HCT116 (cell line): ENCODE results near the gene MYO10. TPM values are rescaled to one million over a fixed set of nuclear protein-coding genes. Genes with fewer than 3 reads are reported as not detected.

ENCODE experiments used
- ATAC-seq: fragments of 200-7000 bp; cut with Tn5 transposase; 2 replicates; pipeline ENCODE4 v1.9.1; 2020; ENCODE audit warnings: mild to moderate bottlenecking, moderate library complexity
- BruUV-seq: library from RNA; stranded (reverse); fragments of 400-500 nt; replicated peaks from 2 replicates; lab custom pipeline; 2021; lab: Mats Ljungman, UMichigan
- CTCF ChIA-PET: fragments of 300-600 bp; sonication (Branson Sonifier 250); formaldehyde crosslinking; loops from one replicate; lab custom pipeline; 2021; ENCODE audit warnings: antibody characterized with exemption; lab: Charles Lee
- POLR2A ChIA-PET: fragments of 300-600, 350-600 bp; sonication (Branson Sonifier 250); formaldehyde crosslinking; loops from one replicate; lab custom pipeline; 2021; ENCODE audit warnings: antibody characterized with exemption; lab: Charles Lee
- RAD21 ChIA-PET, 2 experiments: fragments of 300-600 bp; sonication (Branson Sonifier 250); formaldehyde crosslinking; loops; one replicate each; lab custom pipeline; 2023; ENCODE audit warnings: low total read pairs in 2 of 2; ENCODE audit not compliant: uncharacterized antibody in 2 of 2, unreplicated experiment in 2 of 2, low non-redundant PET in 1 of 2; lab: Charles Lee
- DNase-seq: peaks from one replicate; pipeline ENCODE4 v3.0.0-alpha.2; 2010; ENCODE audit warnings: low read depth, low spot score
- H2AFZ ChIP-seq: fragments of 200-600 bp; shearing (Covaris generic), sonication (generic); 2 replicates; pipeline ENCODE4 v1.6.1; 2017; ENCODE audit warnings: low read depth, mixed run types, mixed read lengths, antibody characterized with exemption, low read length; ENCODE audit not compliant: poor library complexity, severe bottlenecking
- H3K27ac ChIP-seq: 2 replicates; pipeline ENCODE4 v1.5.1; 2012; ENCODE audit warnings: low read depth, low read length
- H3K27me3 ChIP-seq: fragments of 200-600 bp; sonication (generic); 2 replicates; pipeline ENCODE4 v1.6.1; 2016; ENCODE audit warnings: mixed run types, low read length, mixed read lengths; ENCODE audit not compliant: insufficient read depth
- H3K36me3 ChIP-seq, 2 experiments: fragments of 200-500 bp in 1 of 2; fragments of 200-600 bp in 1 of 2; sonication (Bioruptor generic) in 1 of 2; sonication (generic) in 1 of 2; 2 replicates each; pipeline versions ENCODE4 v1.5.1 to v1.6.1; 2014 to 2016; ENCODE audit warnings: low read length in 2 of 2, inconsistent platforms in 1 of 2, mixed read lengths in 1 of 2, mixed run types in 1 of 2; ENCODE audit not compliant: insufficient read depth in 2 of 2, control insufficient read depth in 1 of 2
- H3K4me1 ChIP-seq, 2 experiments: fragments of 200-600 bp in 1 of 2; sonication (generic) in 1 of 2; 2 replicates each; pipeline versions ENCODE4 v1.5.1 to v1.6.1; 2012 to 2017; ENCODE audit warnings: low read length in 2 of 2, inconsistent platforms in 1 of 2, mild to moderate bottlenecking in 1 of 2, mixed read lengths in 1 of 2, mixed run types in 1 of 2, moderate library complexity in 1 of 2; ENCODE audit not compliant: insufficient read depth in 2 of 2, control insufficient read depth in 1 of 2
- H3K4me2 ChIP-seq: fragments of 200-600 bp; sonication (generic); 2 replicates; pipeline ENCODE4 v1.6.1; 2017; ENCODE audit warnings: mixed run types, low read length, mixed read lengths
- H3K4me3 ChIP-seq, 2 experiments: fragments of 200-600 bp in 1 of 2; sonication (generic) in 1 of 2; replicated peaks in 1 of 2; 2 replicates each; pipeline ENCODE4 v1.5.1; 2011 to 2016; ENCODE audit warnings: low read length in 2 of 2, control low read depth in 1 of 2, low read depth in 1 of 2, mild to moderate bottlenecking in 1 of 2, mixed read lengths in 1 of 2, mixed run types in 1 of 2
- H3K79me2 ChIP-seq: fragments of 200-600 bp; sonication (generic); 2 replicates; pipeline ENCODE4 v1.6.1; 2017; ENCODE audit warnings: mild to moderate bottlenecking, mixed run types, low read length, moderate library complexity, mixed read lengths; ENCODE audit not compliant: insufficient read depth
- H3K9ac ChIP-seq: fragments of 200-600 bp; sonication (generic); 2 replicates; pipeline ENCODE4 v1.6.1; 2016; ENCODE audit warnings: low read length, mixed read lengths
- H3K9me2 ChIP-seq: fragments of 200-600 bp; sonication (generic), shearing (Covaris generic); 2 replicates; pipeline ENCODE4 v1.6.1; 2017; ENCODE audit warnings: mixed run types, mild to moderate bottlenecking, moderate library complexity; ENCODE audit not compliant: insufficient read depth
- H3K9me3 ChIP-seq, 2 experiments: fragments of 200-500 bp in 1 of 2; fragments of 200-600 bp in 1 of 2; sonication (Bioruptor generic) in 1 of 2; sonication (generic) in 1 of 2; 2 replicates each; pipeline ENCODE4 v1.6.1; 2014 to 2017; ENCODE audit warnings: low read length in 2 of 2, mixed read lengths in 2 of 2, inconsistent platforms in 1 of 2, low read depth in 1 of 2, mild to moderate bottlenecking in 1 of 2, mixed run types in 1 of 2, moderate library complexity in 1 of 2; ENCODE audit not compliant: control insufficient read depth in 1 of 2, insufficient read depth in 1 of 2
- H4K20me1 ChIP-seq: fragments of 200-600 bp; sonication (generic), shearing (Covaris generic); 2 replicates; pipeline ENCODE4 v1.6.1; 2017; ENCODE audit warnings: mixed run types, mild to moderate bottlenecking, moderate library complexity; ENCODE audit not compliant: insufficient read depth
- CBX3 ChIP-seq: IDR thresholded peaks from 2 replicates; pipeline ENCODE4 v1.6.1; 2012; ENCODE audit warnings: low read depth
- CEBPB ChIP-seq: IDR thresholded peaks from 2 replicates; pipeline ENCODE4 v1.6.1; 2012; ENCODE audit warnings: low read depth
- EGR1 ChIP-seq: IDR thresholded peaks from 2 replicates; pipeline ENCODE4 v1.6.1; 2012; ENCODE audit warnings: low read depth
- ELF1 ChIP-seq: IDR thresholded peaks from 2 replicates; pipeline ENCODE4 v1.6.1; 2012; ENCODE audit warnings: low read depth, borderline replicate concordance
- EZH2 ChIP-seq: fragments of 200-600 bp; sonication (generic); IDR thresholded peaks from 2 replicates; pipeline ENCODE4 v1.6.1; 2017; ENCODE audit warnings: antibody characterized with exemption, mixed run types
- EZH2phosphoT487 ChIP-seq: fragments of 200-600 bp; IDR thresholded peaks from 2 replicates; pipeline ENCODE4 v1.6.1; 2018; ENCODE audit warnings: antibody characterized with exemption, borderline replicate concordance
- FOSL1 ChIP-seq: IDR thresholded peaks from 2 replicates; pipeline ENCODE4 v1.6.1; 2012; ENCODE audit warnings: low read depth
- JUND ChIP-seq: IDR thresholded peaks from 2 replicates; pipeline ENCODE4 v1.6.1; 2012
- POLR2A ChIP-seq: IDR thresholded peaks from 2 replicates; pipeline ENCODE4 v1.7.0; 2011; ENCODE audit warnings: borderline replicate concordance; ENCODE audit not compliant: insufficient read depth, insufficient read length; ENCODE audit errors: extremely low read depth
- SIN3A ChIP-seq: IDR thresholded peaks from 2 replicates; pipeline ENCODE4 v1.6.1; 2012; ENCODE audit warnings: low read depth
- SP1 ChIP-seq: IDR thresholded peaks from 2 replicates; pipeline ENCODE4 v1.6.1; 2012; ENCODE audit warnings: low read depth
- YY1 ChIP-seq: IDR thresholded peaks from 2 replicates; pipeline ENCODE4 v1.6.1; 2011; ENCODE audit warnings: low read length, low read depth, moderate library complexity, mild to moderate bottlenecking; ENCODE audit not compliant: insufficient replicate concordance; ENCODE audit errors: extremely low read depth
- ZBTB33 ChIP-seq: IDR thresholded peaks from 2 replicates; pipeline ENCODE4 v1.6.1; 2011; ENCODE audit warnings: mild to moderate bottlenecking, low read length, moderate library complexity; ENCODE audit not compliant: insufficient replicate concordance; ENCODE audit errors: extremely low read depth
- ZFX ChIP-seq: fragments of 450-650 bp; IDR thresholded peaks from 2 replicates; pipeline ENCODE4 v1.6.1; 2017
- ZNF274 ChIP-seq: fragments of 200-500 bp; sonication (Bioruptor generic); IDR thresholded peaks from 2 replicates; pipeline ENCODE4 v1.6.1; 2014; ENCODE audit warnings: mild to moderate bottlenecking, low read depth, low read length, inconsistent platforms
- intact Hi-C: fragments of 100-400 bp; cut with micrococcal nuclease; formaldehyde crosslinking; loops from 2 replicates; pipeline ENCODE4 v1.10.0; 2022
- total RNA-seq: library from RNA; stranded (reverse); gene quantifications from one replicate; pipeline ENCODE4 v1.2.1, GENCODE V29; 2021; ENCODE audit not compliant: unreplicated experiment
- TF ChIP-seq, protein P1 (sequence below): IDR thresholded peaks from 2 replicates; pipeline ENCODE4 v1.6.1; 2012; ENCODE audit warnings: low read depth
- TF ChIP-seq, protein P2 (sequence below): IDR thresholded peaks from 2 replicates; pipeline ENCODE4 v1.6.1; 2012

Gene MYO10
- total RNA-seq, 1 experiment from 2014 or later = 34.9 TPM

GRCh38 chr5:16666130-16666882, 269.8 kb downstream of the MYO10 start:
- no peak for DNase-seq
- no peaks in the 10 kb centered on the region for H3K4me1 ChIP-seq
- no peaks in the 10 kb centered on the region for H3K79me2 ChIP-seq
- H3K9me2 ChIP-seq = no peaks in the 10 kb centered on the region
- H2AFZ ChIP-seq = no peak overlapping the region
- RAD21 ChIA-PET = no interaction called here
- no peak overlapping the region for H3K4me3 ChIP-seq
- peaks cover 5 to 6% of the 10 kb centered on the region in 2 experiments; a peak in 3 of 4 replicates for H3K36me3 ChIP-seq
- intact Hi-C loops = no loop called here
- H3K9ac ChIP-seq = no peak overlapping the region
- TF ChIP-seq CBX3 (no peak), ELF1 (no peak), FOSL1 (no peak), EZH2phosphoT487 (no peak), CEBPB (no peak), SP1 (no peak), SIN3A (no peak), JUND (no peak), EGR1 (no peak), ZFX (no peak), YY1 (no peak), ZBTB33 (no peak), EZH2 (no peak), ZNF274 (no peak), POLR2A (no peak)
- TF ChIP-seq, protein P1, sequence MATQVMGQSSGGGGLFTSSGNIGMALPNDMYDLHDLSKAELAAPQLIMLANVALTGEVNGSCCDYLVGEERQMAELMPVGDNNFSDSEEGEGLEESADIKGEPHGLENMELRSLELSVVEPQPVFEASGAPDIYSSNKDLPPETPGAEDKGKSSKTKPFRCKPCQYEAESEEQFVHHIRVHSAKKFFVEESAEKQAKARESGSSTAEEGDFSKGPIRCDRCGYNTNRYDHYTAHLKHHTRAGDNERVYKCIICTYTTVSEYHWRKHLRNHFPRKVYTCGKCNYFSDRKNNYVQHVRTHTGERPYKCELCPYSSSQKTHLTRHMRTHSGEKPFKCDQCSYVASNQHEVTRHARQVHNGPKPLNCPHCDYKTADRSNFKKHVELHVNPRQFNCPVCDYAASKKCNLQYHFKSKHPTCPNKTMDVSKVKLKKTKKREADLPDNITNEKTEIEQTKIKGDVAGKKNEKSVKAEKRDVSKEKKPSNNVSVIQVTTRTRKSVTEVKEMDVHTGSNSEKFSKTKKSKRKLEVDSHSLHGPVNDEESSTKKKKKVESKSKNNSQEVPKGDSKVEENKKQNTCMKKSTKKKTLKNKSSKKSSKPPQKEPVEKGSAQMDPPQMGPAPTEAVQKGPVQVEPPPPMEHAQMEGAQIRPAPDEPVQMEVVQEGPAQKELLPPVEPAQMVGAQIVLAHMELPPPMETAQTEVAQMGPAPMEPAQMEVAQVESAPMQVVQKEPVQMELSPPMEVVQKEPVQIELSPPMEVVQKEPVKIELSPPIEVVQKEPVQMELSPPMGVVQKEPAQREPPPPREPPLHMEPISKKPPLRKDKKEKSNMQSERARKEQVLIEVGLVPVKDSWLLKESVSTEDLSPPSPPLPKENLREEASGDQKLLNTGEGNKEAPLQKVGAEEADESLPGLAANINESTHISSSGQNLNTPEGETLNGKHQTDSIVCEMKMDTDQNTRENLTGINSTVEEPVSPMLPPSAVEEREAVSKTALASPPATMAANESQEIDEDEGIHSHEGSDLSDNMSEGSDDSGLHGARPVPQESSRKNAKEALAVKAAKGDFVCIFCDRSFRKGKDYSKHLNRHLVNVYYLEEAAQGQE = no peak
- TF ChIP-seq, protein P2, sequence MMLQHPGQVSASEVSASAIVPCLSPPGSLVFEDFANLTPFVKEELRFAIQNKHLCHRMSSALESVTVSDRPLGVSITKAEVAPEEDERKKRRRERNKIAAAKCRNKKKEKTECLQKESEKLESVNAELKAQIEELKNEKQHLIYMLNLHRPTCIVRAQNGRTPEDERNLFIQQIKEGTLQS = no peak
- TF ChIP-seq, all 23 proteins: peak for 0
- ChIA-PET CTCF (interaction anchor here (0.7 to 1.3 kb wide), 4 partner anchors 175 to 523 kb away, joined by 3 to 5 read pairs (median 4); no protein-coding TSS in a partner anchor), POLR2A (no interaction called here)
- H3K9me3 ChIP-seq = no peaks in the 10 kb centered on the region
- ATAC-seq = no peak
- H4K20me1 ChIP-seq = no peaks in the 10 kb centered on the region
- BruUV-seq = no TSS peak
- no peaks in the 10 kb centered on the region for H3K27me3 ChIP-seq
- no peak overlapping the region for H3K4me2 ChIP-seq
- H3K27ac ChIP-seq = no peak overlapping the region
